HG03342 (cell line): ENCODE measurements around the gene P2RX1.

Experiments
- ATAC-seq: cut with Tn5 transposase; IDR thresholded peaks from one replicate; pipeline ENCODE4 v1.9.1; 2021; ENCODE audit warnings: mild to moderate bottlenecking, moderate library complexity; ENCODE audit not compliant: unreplicated experiment

The P2RX1 gene

DNA sequence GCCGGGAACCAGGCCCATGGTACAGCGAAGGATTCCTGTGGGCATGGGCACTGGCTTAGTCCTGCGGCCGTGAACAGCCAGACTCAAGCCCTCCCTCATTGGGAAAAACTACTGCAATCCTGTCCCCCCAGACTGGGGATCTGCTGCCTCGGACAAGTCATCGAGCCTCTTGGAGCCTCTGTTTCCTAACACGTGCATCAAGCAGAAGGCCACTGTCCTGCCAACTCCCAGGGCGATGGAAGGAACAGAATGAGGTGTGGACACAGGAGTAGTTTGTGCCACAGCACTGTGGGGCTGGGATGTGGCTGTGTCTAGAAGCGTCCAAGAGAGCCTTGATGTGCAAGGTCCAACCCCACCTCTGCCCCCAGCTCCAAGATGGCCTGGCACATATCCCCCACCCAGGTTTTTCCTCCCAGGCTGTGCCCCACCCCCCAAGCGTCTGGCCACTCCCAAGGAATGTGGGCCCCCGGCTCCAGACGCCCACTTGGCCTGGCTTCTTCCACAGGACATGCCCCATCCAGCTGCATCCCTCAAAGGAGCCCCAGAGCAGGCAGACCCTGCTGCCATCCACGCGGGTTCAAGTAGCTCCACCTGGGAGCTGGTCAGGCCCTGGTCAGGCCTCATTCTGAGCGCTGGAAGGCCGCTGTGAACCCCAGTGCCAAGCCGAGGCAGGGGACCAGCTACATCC lies 26.8 kb downstream of the P2RX1 start:
- ATAC-seq, result no peak

DNA sequence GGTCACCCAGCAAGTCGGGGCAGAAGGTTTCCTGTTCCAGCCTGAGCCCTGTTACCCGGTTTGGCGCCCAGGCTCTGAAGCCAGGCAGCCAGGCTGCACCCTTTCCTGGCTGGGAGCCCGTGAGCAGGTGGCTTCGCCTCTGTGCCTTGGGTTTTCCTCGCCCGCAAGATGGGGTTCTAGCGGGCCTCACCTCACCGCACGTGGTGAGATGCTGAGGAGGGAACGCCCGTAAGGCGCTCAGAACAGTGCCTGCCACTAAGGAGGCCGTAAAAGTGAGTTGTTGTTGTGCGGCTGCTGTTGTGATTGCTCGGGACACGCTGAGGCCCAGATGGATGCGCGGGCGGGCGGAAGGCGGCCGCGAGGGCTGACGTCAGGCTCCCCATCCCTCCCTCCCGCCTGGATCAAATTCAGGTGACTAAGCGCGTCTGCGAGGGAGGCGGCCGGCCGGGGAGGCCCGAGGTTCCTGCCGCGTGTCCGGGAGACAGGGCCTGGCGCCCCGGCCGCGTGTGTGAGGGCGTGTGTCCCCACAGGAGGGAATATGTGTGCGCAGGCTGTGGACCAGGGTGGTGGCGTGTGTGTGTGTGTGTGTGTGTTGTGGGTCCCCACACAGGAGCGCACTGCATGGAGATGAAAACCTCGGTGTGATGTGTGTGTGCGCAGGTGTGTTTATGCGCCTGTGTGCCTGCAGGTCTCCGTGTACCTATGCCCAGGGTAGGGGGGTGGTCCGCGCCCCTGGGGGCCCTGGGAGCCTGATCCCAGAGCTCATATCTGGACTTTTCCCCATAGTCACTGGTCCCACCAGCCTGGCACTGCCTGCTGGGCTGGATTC lies 27.7 kb downstream of the P2RX1 start:
- ATAC-seq, result no peak

DNA sequence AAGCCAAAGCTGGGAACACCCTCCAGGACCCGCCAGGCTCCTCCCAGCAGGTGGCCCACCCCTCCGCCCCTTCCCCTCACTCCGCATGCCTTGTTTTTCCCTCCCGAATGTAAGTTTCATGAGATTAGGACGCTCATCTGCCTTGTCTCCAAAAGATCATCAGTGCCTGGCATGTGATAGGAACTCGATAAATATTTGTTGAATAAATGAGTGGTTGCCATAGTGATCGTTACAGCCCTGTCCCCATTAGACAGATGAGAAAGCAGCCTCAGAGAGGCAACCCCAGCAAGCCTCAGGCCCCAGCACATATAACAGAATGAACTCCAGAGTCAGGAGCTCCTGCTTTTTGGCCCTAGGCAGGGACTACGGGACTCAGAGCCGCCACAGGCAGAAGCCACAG lies 28.5 kb downstream of the P2RX1 start:
- no peak for ATAC-seq

DNA sequence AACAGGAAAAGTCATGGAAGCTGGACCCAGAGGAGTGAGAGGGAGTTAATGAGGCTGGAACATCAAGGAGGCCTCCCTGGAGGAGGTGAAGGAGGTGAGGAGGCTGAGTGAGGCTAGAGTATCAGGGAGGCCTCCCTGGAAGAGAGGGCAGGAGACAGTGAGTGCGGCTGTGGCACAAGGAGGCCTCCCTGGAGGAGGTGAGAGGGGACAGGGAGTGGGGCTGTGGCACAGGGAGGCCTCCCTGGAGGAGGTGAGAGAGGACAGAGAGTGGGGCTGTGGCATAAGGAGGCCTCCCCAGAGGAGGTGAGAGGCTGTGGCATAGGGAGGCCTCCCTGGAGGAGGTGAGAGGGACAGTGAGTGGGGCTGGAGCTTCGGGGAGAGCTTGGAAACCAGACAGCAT lies 28.9 kb downstream of the P2RX1 start:
- ATAC-seq, result no peak

DNA sequence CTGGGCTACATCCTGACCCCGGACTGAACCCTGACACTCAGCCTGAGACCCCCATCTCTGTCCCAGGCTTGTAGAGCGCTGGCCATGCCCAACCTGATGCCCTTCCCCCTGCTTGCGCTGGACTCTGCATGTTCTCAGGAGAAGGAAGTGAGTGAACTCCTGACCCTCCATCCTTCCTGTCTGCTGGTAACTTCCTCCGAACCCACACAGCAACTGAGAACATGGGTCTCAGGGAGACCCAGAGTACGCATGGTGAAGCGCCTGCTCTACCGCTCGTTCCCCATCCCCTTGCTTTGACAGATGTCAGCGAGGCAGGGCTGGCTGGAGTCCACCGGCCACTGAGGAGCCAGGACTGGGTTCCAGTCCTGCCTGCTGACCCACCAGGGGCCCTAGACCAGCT lies 29.5 kb downstream of the P2RX1 start:
- ATAC-seq, result no peak

DNA sequence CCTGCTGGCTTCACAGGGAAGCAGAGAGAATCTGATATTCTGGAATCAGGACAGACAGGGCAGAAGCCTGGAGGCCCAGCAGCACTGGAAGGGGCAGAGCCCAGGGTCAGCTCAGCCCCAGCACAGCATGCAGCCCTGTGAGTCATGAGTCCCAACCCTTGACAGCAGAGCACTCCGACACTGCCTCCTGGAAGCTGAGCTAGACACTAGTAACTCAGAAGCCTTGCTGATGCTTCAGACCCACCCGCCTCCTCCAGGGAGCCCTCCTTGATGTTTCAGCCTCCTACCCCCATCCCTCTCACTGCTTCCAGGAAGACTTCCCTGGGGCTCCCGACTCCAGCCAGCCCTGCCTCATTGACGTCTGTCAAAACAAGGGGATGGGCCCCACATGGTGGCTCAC lies 30.3 kb downstream of the P2RX1 start:
- no peak for ATAC-seq

DNA sequence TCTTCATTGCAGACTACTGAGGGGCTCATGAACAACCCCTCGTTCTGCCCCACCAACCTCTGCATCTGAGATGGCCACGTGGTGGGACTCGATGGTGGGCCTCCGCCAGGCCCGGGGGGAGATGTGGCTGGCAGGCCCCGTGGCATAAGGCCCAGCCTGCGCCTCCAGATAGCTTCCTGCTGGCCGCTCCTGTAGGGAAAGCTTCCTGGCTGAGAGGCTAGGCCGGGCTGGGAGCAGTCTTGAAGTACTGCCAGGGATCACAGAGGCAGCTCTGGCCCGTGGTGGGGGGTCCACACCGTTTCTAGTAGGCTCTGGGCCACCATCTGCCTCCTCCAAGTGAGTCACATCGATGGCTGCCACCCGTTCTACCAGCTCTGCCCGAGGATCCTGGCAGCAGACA lies 31.0 kb downstream of the P2RX1 start:
- ATAC-seq, result no peak

DNA sequence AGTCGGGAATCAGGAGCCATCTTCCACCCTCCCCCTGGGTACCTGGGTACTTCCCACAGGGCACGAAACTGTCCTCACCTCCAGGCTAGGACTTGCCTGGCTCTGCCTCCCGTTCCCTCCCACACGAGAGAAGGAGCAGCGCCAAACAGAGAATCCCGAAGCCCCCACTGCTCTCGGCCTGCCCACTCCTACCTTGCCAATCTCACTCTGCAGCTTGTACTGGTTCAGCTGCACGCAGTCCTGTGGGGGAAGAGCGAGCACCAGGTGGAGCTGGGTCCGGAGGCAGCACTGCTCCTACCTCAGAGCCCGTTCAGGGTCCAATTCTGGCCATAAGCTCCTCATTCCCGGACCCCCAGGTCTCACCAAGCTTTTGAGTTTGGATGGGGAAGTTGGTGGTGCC lies 32.1 kb downstream of the P2RX1 start:
- ATAC-seq, result no peak

DNA sequence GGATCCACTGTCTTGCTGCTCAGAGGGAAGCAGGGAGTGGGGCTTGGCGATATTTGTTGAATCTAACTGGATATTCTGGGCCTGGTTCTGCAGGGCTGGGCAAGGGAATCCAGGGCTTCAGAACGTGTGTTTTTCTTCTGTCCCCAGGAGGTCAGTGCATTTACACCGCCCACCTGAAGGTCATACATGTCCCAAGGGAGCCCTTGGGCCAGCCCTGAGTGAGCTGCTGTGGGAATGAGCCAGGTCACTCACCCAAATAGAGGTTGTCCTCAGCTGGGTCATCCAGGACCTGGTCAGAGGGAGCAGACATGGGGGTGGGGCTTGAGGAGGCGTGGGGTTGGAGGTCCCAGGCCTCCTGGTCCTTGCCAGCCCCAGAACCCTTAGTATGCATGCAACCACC lies 34.0 kb downstream of the P2RX1 start:
- ATAC-seq, result no peak

DNA sequence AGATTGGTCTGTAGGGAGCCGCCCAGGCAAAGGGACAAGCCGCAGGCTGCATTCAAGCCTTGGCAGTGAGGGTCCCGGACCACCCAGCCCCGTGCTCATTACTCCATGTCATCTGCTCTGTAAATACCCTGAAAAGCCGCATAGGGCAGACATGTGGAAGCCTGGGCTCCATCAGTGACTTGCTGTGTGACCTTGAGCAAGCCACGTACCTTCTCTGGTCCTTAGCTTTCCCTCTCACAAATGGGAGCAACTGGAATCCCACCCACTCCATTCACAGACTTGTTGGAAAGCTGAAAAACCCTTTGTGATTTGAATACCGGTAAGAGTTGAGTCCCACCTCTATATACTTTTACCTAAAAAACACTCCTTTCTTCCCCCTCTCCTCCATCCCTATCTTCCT lies 35.3 kb downstream of the P2RX1 start:
- no peak for ATAC-seq

DNA sequence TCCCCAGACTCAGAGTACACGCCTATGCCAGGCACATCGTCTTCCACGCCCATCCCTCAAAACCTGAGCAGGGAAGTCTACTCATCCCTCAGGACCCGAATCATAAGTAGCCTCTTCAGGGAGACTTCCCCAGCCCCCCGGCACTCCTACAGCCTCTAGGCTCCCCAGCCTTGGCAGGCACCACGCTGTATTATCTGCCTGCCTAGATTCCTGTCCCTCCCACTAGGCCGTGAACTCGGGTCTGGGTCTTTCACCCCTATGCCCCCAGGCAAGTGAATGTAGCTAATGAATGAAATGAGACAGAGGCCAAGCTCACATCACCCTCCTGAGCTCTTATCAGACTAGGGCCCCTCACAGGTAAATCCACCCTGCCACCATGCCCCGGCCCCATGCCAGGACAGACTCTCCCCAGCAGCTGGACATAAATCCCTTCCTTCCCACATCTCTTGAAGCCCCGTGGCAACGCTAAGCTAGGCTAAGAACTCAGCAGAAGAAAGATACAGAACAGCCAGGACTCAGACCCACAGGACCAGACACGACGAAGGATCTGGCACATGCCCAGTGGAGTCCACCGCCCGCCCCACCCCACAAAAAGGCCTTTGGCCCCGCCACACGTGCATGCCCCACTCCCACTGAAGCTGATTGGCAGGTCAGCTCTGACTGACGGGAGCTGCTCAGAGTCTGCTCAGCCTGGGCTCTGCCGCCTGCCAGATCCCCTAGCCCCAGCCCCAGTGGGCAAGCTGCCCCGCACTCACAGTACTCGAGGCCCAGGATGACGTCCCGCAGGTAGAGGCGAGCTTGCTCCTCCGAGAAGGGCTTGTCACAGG lies 36.5 kb downstream of the P2RX1 start:
- ATAC-seq, result no peak

DNA sequence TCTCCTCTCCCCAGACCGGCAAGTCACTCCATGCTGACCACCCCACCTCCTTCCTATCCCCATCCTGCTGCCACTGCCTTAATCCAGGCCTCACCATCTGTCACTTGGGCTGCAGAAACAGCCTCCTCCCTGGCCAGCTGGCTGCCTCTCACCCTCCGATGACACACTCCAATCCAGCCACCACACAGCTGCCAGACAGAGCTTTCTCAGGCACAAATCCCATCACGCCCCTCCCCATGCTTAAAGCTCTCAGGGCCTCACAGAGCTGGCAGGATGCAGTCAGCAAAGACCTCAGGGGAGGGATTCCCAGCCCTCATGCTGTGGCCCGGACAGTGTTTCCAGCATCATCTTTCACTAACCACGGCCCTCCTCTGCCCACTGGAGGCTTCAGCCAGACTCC lies 37.1 kb downstream of the P2RX1 start:
- ATAC-seq, result no peak

DNA sequence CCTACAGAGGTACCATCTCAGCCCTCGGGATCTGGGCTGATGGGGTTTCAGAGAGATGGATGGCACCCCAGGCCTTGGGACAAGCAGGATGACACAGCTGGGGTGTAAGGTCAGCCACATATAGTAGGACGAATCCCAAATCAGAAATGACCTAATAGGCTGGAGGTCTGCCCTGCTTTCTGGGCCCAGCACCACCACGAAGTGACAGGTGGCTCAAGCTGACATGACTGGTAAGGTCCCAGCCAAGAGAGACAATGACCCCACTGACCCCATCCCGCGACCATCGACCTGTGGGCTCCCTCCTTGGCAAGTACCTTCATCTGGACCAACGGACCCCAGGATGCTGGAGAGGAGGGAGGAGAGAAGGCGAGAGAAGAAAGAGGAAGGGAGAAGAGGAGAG lies 39.0 kb downstream of the P2RX1 start:
- ATAC-seq, result no peak

DNA sequence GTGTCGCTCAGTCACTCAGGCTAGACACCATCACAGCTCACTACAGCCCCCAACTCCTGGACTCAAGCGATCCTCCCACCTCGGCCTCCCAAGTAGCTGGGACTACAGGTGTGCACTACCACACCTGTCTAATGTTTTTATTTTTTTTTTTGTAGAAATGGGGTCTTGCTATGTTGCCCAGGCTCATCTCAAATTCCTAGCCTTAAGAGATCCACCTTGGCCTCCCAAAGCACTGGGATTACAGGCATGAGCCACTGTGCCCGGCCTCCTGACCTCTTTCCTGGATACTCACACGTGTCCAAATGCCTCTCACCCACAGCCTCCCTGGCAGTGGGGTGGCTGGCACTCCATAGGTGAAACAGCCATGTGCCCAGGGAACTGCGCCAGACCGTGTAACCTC lies 40.9 kb downstream of the P2RX1 start:
- ATAC-seq, result no peak

DNA sequence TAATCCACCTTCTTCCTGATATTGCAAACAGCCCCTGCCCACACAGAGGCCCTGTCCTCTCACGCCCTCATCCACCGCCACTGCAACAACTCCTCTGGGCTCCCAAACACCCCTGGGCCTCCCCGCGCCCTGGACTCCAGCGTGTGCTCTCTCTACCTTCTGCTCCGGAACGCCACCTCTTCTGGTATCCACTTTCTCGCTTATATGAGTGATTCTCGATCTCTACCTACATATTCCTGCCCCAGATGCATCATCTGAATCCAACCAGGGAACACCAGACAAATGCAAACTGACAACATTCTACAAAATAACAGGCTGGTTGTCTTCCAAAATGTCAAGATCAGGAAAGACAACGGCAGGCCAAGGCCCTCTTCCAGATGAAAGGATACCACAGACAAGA lies 42.4 kb downstream of the P2RX1 start:
- ATAC-seq, result no peak

DNA sequence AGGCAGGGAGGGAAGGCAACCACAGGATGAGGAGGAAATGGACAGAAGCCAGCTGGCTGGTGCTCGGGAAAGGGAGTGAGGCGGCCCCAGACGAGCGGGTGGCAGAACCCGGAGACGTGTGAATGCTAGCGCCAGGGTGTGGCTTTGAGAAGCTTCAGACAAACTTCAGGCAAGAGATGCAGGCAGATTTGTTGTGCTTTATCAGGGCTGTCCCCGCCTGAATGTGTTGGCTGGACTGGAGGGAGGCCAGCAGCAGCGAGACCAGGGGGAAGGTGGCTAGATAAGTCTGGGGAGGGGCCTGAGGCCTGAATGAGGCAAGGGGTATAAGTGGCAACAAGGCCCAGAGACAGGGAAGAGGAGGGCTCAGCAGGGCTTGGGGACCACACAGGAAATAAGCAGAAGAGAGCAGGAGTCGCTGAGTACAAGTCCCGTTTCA lies 45.4 kb downstream of the P2RX1 start:
- ATAC-seq, result no peak

DNA sequence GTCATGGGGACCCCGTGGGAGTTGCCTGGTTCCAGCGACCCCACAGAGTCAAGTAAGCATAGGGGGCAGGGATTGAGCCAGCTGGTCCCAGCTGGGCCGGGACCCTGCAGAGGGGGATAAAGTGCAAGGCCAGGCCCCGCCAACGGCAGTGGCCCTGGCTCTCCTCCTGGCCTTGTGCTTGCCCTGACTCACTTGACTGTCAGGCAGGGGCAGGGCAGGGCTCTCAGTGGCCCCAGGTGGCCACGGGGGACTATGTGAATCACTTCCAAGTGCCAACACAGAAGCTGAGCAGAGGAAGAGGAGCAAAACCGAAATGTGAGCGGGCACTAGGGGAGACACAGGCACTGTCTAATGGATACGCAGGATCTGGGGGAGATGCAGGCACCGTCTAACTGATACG lies 48.7 kb downstream of the P2RX1 start:
- ATAC-seq, result no peak

DNA sequence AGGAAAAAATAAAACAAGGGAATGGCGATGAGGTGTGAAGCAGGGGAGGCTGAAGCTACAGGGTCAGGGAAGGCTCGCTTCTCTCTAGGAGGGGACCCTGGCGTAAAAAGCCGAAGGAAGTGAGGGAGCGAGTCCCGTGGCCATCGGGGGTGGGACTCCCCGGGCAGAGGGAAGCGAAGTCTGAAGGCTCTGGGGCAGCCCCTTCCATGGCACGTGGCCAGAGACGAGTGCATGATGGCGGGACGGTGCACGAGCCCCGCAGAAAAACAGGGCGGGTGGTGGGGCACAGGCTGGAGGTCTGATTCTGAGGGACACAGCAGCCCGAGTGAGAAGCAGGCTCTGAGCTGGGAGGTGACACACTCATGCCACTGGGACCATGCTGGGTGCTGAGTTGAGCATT lies 49.2 kb downstream of the P2RX1 start:
- ATAC-seq, result no peak

DNA sequence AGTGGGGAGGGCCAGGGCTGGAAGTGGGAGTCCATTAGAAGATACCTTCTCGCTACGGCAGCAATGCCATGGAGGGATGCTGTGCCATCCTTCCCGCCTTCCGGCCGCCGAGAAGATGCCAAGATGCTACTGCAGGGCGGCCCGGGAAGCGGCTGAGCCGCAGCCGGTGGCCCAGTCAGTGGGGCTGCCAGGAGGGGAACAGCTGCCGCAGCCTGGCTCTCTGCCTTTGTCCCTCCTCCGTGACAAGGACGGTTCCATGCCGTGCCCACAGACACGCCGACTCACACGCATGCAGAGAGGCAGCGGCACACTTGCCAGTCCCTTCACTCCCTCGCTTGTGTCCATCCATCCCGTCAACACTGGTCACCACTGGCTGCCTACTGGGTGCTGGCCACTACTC lies 50.0 kb downstream of the P2RX1 start:
- no peak for ATAC-seq

DNA sequence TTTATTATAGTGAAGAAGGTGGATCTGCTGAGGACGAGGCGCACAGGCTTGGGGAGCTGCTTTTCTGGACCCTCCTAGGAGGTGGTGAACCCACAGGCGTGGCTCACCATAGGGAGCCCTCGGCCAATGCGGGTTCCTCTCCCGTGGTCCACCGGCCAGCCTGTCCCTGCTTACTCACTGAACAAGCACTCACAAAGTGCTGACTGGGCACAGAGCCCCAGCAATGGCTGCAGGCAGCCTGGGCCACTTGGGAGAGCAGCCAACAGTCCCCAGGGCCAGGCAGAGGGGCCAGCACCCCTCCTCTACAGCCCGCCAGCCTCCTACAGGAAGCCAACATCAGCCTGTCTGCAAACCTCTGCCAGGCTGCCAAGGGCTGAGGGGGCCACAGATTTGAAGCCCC lies 51.1 kb downstream of the P2RX1 start:
- ATAC-seq, result no peak

DNA sequence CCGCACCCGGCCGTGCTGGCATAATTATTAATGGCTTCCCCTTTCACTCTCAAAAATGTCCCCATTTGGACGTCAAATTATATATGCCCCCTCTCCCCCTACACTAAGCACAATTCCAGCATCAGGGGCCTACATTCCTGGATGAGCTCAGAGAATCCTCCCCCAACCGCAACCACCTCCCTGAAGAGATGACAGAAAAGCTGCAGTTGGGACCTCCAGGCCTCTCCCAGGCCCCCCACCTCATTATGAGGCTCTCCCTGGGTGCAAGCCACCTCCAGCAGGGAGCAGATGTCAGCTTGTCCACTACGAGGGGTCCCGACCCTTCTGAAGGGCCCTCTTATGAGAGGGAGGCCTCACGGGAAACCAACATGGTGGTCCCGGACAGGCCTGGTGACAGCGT lies 51.7 kb downstream of the P2RX1 start:
- ATAC-seq, result no peak
